Activated CD4-positive, alpha-beta T cell treated with anti-CD3 and anti-CD28 coated beads for 48 hours (primary cell): ENCODE data around the gene KLF16.

Experiments used
- DNase-seq: peaks from one replicate; pipeline ENCODE4 v3.0.0-alpha.2; 2020

The KLF16 gene

GRCh38 chr19:1866693-1867348 lies 3.4 kb upstream of the KLF16 start:
- no peak for DNase-seq

- DNase-seq: no peak
These were observed 2.0 kb upstream of the KLF16 start for GRCh38 chr19:1865172-1866010.

GRCh38 chr19:1864480-1865171 lies 1.2 kb upstream of the KLF16 start:
- DNase-seq: peak; percentile 72

GRCh38 chr19:1863638-1864479 lies 480 bp upstream of the KLF16 start:
- peak; percentile 96 for DNase-seq

GRCh38 chr19:1862424-1863327 lies 703 bp downstream of the KLF16 start:
- DNase-seq: peak; percentile 64

GRCh38 chr19:1862068-1862423 lies 1.3 kb downstream of the KLF16 start:
- DNase-seq: no peak

- DNase-seq: no peak
These were observed 1.8 kb downstream of the KLF16 start for GRCh38 chr19:1861599-1862031.

- no peak for DNase-seq
These were observed 2.4 kb downstream of the KLF16 start for GRCh38 chr19:1860821-1861598.

- peak; percentile 70 for DNase-seq
These were observed 3.2 kb downstream of the KLF16 start for GRCh38 chr19:1860042-1860775.

- no peak for DNase-seq
These were observed 4.0 kb downstream of the KLF16 start for GRCh38 chr19:1859331-1859781.

GRCh38 chr19:1858412-1859081 lies 4.8 kb downstream of the KLF16 start:
- DNase-seq: no peak

- no peak for DNase-seq
These were observed 5.6 kb downstream of the KLF16 start for GRCh38 chr19:1857648-1858326.

- DNase-seq: peak; percentile 58
These were observed 6.4 kb downstream of the KLF16 start for GRCh38 chr19:1856698-1857603.

- no peak for DNase-seq
These were observed 7.1 kb downstream of the KLF16 start for GRCh38 chr19:1856345-1856697.

GRCh38 chr19:1855828-1856255 lies 7.5 kb downstream of the KLF16 start:
- peak; percentile 64 for DNase-seq

GRCh38 chr19:1855040-1855827 lies 8.1 kb downstream of the KLF16 start:
- DNase-seq: peak; percentile 90

GRCh38 chr19:1854542-1855039 lies 8.8 kb downstream of the KLF16 start:
- DNase-seq: no peak
